Neural progenitor cell (in vitro differentiated cells): ENCODE results near the gene PRDM16.

Experiments
- EZH2 ChIP-seq: fragments of 200-600 bp; sonication (generic); IDR thresholded peaks from 2 replicates; pipeline ENCODE4 v1.6.1; 2017; ENCODE audit warnings: antibody characterized with exemption, mild to moderate bottlenecking, moderate library complexity
- EZH2phosphoT487 ChIP-seq: fragments of 200-600 bp; sonication (generic); IDR thresholded peaks from 2 replicates; pipeline ENCODE4 v1.6.1; 2017; ENCODE audit warnings: antibody characterized with exemption
- TF ChIP-seq, protein P1 (sequence below): fragments of 200-600 bp; sonication (generic); IDR thresholded peaks from 2 replicates; pipeline ENCODE4 v1.5.1; 2017; ENCODE audit warnings: antibody characterized with exemption, mild to moderate bottlenecking

DNA sequence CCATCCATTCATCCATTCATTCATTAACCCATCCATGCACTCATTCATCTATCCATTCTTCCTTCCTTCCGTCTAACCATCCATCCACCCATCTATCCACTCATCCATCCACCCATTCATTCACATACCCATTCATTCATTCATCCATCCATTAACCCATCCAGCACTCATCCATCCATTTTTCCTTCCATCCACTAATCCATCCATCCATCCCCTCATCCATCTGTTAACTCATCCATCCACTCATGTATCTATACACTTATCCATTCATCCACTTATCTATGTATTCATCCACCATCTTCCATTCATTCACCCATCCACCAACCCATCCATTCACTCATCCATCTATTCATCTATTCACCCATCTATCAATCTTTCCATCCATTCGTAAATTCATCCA is 107.8 kb downstream of the PRDM16 start:
- TF ChIP-seq, protein P1, sequence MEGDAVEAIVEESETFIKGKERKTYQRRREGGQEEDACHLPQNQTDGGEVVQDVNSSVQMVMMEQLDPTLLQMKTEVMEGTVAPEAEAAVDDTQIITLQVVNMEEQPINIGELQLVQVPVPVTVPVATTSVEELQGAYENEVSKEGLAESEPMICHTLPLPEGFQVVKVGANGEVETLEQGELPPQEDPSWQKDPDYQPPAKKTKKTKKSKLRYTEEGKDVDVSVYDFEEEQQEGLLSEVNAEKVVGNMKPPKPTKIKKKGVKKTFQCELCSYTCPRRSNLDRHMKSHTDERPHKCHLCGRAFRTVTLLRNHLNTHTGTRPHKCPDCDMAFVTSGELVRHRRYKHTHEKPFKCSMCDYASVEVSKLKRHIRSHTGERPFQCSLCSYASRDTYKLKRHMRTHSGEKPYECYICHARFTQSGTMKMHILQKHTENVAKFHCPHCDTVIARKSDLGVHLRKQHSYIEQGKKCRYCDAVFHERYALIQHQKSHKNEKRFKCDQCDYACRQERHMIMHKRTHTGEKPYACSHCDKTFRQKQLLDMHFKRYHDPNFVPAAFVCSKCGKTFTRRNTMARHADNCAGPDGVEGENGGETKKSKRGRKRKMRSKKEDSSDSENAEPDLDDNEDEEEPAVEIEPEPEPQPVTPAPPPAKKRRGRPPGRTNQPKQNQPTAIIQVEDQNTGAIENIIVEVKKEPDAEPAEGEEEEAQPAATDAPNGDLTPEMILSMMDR, result no peak
- TF ChIP-seq EZH2phosphoT487, result no peak
- no peak for TF ChIP-seq EZH2
